NB4 (cell line): Measurements from ENCODE around the gene SLC6A18.

Experiments
- POLR2A ChIP-seq: IDR thresholded peaks from 2 replicates; pipeline ENCODE4 v1.6.1; 2011; ENCODE audit warnings: mild to moderate bottlenecking; ENCODE audit not compliant: insufficient read length; ENCODE audit errors: extremely low read depth
- TF ChIP-seq, protein P1 (sequence below): IDR thresholded peaks from one replicate; pipeline ENCODE4 v1.5.1; 2012; ENCODE audit warnings: low read depth, low read length
- TF ChIP-seq, protein P2 (sequence below): IDR thresholded peaks from 2 replicates; pipeline ENCODE4 v1.6.1; 2011; ENCODE audit warnings: low read depth, low read length

DNA sequence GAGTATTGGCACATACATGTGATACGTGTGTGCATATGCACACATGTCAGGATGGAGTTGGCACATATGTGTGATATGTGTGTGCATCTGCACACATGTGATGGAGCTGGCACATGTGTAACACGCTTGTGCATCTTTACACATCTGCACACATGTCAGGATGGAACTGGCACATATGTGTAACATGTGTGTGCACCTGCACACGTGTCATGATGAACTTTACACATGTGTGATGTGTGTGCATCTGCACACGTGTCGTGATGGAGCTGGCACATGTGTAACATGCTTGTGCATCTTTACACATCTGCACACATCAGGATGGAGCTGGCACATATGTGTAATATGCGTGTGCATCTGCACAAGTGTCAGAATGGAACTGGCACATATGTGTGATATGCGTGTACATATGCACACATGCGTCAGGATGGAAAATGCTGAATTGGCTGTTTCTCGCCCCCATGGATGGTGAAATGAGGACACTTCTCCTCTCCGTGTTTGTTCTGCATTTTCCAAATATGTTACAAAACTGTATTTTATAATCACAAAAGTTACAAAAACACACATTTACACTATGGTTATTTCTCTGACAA lies 40.0 kb upstream of the SLC6A18 start:
- TF ChIP-seq, protein P1, sequence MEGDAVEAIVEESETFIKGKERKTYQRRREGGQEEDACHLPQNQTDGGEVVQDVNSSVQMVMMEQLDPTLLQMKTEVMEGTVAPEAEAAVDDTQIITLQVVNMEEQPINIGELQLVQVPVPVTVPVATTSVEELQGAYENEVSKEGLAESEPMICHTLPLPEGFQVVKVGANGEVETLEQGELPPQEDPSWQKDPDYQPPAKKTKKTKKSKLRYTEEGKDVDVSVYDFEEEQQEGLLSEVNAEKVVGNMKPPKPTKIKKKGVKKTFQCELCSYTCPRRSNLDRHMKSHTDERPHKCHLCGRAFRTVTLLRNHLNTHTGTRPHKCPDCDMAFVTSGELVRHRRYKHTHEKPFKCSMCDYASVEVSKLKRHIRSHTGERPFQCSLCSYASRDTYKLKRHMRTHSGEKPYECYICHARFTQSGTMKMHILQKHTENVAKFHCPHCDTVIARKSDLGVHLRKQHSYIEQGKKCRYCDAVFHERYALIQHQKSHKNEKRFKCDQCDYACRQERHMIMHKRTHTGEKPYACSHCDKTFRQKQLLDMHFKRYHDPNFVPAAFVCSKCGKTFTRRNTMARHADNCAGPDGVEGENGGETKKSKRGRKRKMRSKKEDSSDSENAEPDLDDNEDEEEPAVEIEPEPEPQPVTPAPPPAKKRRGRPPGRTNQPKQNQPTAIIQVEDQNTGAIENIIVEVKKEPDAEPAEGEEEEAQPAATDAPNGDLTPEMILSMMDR = no peak
- no peak for TF ChIP-seq POLR2A
- TF ChIP-seq, protein P2, sequence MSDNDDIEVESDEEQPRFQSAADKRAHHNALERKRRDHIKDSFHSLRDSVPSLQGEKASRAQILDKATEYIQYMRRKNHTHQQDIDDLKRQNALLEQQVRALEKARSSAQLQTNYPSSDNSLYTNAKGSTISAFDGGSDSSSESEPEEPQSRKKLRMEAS = peak; percentile 73
